C4-2B (cell line): Measurements from ENCODE around the gene APPL1.

ENCODE experiments used
- CTCF ChIP-seq: fragments of 450-650 bp; conservative IDR thresholded peaks from 2 replicates; pipeline ENCODE4 v1.5.1; 2017; ENCODE audit warnings: mild to moderate bottlenecking
- ZFX ChIP-seq: fragments of 450-650 bp; IDR thresholded peaks from 2 replicates; pipeline ENCODE4 v1.6.1; 2017

- no peak for TF ChIP-seq CTCF
- TF ChIP-seq ZFX: no peak
Measured at GRCh38 chr3:57226176-57226575, 1.4 kb upstream of the APPL1 start.
